ENCODE results near the gene SOWAHD.

Gene SOWAHD

GRCh38 chrX:119753639-119754257 is 4.6 kb upstream of the SOWAHD start:
- no peak overlapping the region for H2AK5ac ChIP-seq (ENCODE audit: low read length, severe bottlenecking)
- H3K27me3 ChIP-seq (ENCODE audit: control insufficient read depth in 1 of 2, insufficient read depth in 1 of 2, low read length in 2 of 2) = peaks cover 0 to 20% of the 10 kb centered on the region in 2 experiments
- no peak overlapping the region for H4K8ac ChIP-seq (ENCODE audit: low read length)
- no peak overlapping the region for H3K4me2 ChIP-seq (ENCODE audit: low read length, poor library complexity, severe bottlenecking)
- H3K79me1 ChIP-seq (replicated peaks; ENCODE audit: low read length, poor library complexity, severe bottlenecking) = no peaks in the 10 kb centered on the region
- H3K4me1 ChIP-seq (ENCODE audit: control insufficient read depth, insufficient read depth, low read depth, low read length) = peaks cover 3% of the 10 kb centered on the region
- H3K27ac ChIP-seq (ENCODE audit: low read length, poor library complexity, severe bottlenecking) = no peak overlapping the region
- no peak overlapping the region for H2AFZ ChIP-seq (ENCODE audit: low read depth, low read length)
- H2BK5ac ChIP-seq (ENCODE audit: low read depth, low read length, poor library complexity, severe bottlenecking) = no peak overlapping the region
- H2BK120ac ChIP-seq (ENCODE audit: low read depth, low read length) = no peak overlapping the region
- peak; percentile 50 for DNase-seq
- H3K9ac ChIP-seq (ENCODE audit: low read length) = no peak overlapping the region
- no peak overlapping the region for H3K18ac ChIP-seq (ENCODE audit: low read depth in 1 of 2, low read length in 2 of 2)
- H3K4me3 ChIP-seq (ENCODE audit: insufficient read depth in 1 of 2, low read depth in 1 of 2, low read length in 2 of 2) = no peak overlapping the region
- no peaks in the 10 kb centered on the region for H3K9me3 ChIP-seq (ENCODE audit: control insufficient read depth, low read length)
- H2BK15ac ChIP-seq (ENCODE audit: low read depth, poor library complexity, severe bottlenecking) = no peak overlapping the region
- 86% methylated on average over 4 of the region's 8 CpGs for WGBS
- H4K91ac ChIP-seq (ENCODE audit: low read length) = no peak overlapping the region
- no peak overlapping the region for H3K14ac ChIP-seq (ENCODE audit: low read length in 2 of 2)
- H3K23ac ChIP-seq (ENCODE audit: low read length in 2 of 2) = no peak overlapping the region
- no peaks in the 10 kb centered on the region for H3K36me3 ChIP-seq (ENCODE audit: control insufficient read depth in 1 of 2, insufficient read depth in 2 of 2, low read depth in 1 of 2, low read length in 2 of 2)
- H3K4ac ChIP-seq (ENCODE audit: low read depth in 1 of 2, low read length in 2 of 2) = no peak overlapping the region
- no peak overlapping the region for H2BK12ac ChIP-seq (ENCODE audit: low read length in 2 of 2)

GRCh38 chrX:119755981-119756533 is 2.3 kb upstream of the SOWAHD start:
- Histone ChIP-seq H3K23ac (ENCODE audit: low read length in 2 of 2) (no peak overlapping the region), H4K8ac (ENCODE audit: low read length) (no peak overlapping the region), H2BK12ac (ENCODE audit: low read length in 2 of 2) (no peak overlapping the region), H3K4ac (ENCODE audit: low read depth in 1 of 2, low read length in 2 of 2) (no peak overlapping the region), H3K9ac (ENCODE audit: low read length) (no peak overlapping the region), H3K14ac (ENCODE audit: low read length in 2 of 2) (no peak overlapping the region), H2AK5ac (ENCODE audit: low read length, severe bottlenecking) (no peak overlapping the region), H4K91ac (ENCODE audit: low read length) (no peak overlapping the region), H3K27ac (ENCODE audit: low read length, poor library complexity, severe bottlenecking) (no peak overlapping the region), H2BK15ac (ENCODE audit: low read depth, poor library complexity, severe bottlenecking) (no peak overlapping the region), H2BK5ac (ENCODE audit: low read depth, low read length, poor library complexity, severe bottlenecking) (no peak overlapping the region), H3K36me3 (ENCODE audit: control insufficient read depth in 1 of 2, insufficient read depth in 2 of 2, low read depth in 1 of 2, low read length in 2 of 2) (no peaks in the 10 kb centered on the region), H3K4me2 (ENCODE audit: low read length, poor library complexity, severe bottlenecking) (no peak overlapping the region), H3K4me1 (ENCODE audit: control insufficient read depth, insufficient read depth, low read depth, low read length) (peaks cover 13% of the 10 kb centered on the region), H2BK120ac (ENCODE audit: low read depth, low read length) (no peak overlapping the region), H3K4me3 (ENCODE audit: insufficient read depth in 1 of 2, low read depth in 1 of 2, low read length in 2 of 2) (no peak overlapping the region), H3K18ac (ENCODE audit: low read depth in 1 of 2, low read length in 2 of 2) (peak overlapping the region in 1 of 2 experiments; percentile 21), H3K27me3 (ENCODE audit: control insufficient read depth in 1 of 2, insufficient read depth in 1 of 2, low read length in 2 of 2) (peaks cover 0 to 34% of the 10 kb centered on the region in 2 experiments), H3K79me1 (replicated peaks; ENCODE audit: low read length, poor library complexity, severe bottlenecking) (no peaks in the 10 kb centered on the region), H2AFZ (ENCODE audit: low read depth, low read length) (no peak overlapping the region), H3K9me3 (ENCODE audit: control insufficient read depth, low read length) (no peaks in the 10 kb centered on the region)
- peak; percentile 80 for DNase-seq
- WGBS = 16% methylated on average over 5 of the region's 7 CpGs

- no peak overlapping the region for H3K14ac ChIP-seq (ENCODE audit: low read length in 2 of 2)
- H2BK120ac ChIP-seq (ENCODE audit: low read depth, low read length) = no peak overlapping the region
- H3K23ac ChIP-seq (ENCODE audit: low read length in 2 of 2) = no peak overlapping the region
- H3K79me1 ChIP-seq (replicated peaks; ENCODE audit: low read length, poor library complexity, severe bottlenecking) = no peaks in the 10 kb centered on the region
- whole genome bisulfite sequencing = 78% methylated on average over 8 of the region's 10 CpGs
- peaks cover 13% of the 10 kb centered on the region for H3K4me1 ChIP-seq (ENCODE audit: control insufficient read depth, insufficient read depth, low read depth, low read length)
- H3K4me3 ChIP-seq (ENCODE audit: insufficient read depth in 1 of 2, low read depth in 1 of 2, low read length in 2 of 2) = no peak overlapping the region
- no peak overlapping the region for H3K9ac ChIP-seq (ENCODE audit: low read length)
- no peak overlapping the region for H2AFZ ChIP-seq (ENCODE audit: low read depth, low read length)
- no peak overlapping the region for H2AK5ac ChIP-seq (ENCODE audit: low read length, severe bottlenecking)
- no peak overlapping the region for H2BK5ac ChIP-seq (ENCODE audit: low read depth, low read length, poor library complexity, severe bottlenecking)
- peaks cover 0 to 34% of the 10 kb centered on the region in 2 experiments for H3K27me3 ChIP-seq (ENCODE audit: control insufficient read depth in 1 of 2, insufficient read depth in 1 of 2, low read length in 2 of 2)
- no peaks in the 10 kb centered on the region for H3K9me3 ChIP-seq (ENCODE audit: control insufficient read depth, low read length)
- H4K8ac ChIP-seq (ENCODE audit: low read length) = no peak overlapping the region
- no peaks in the 10 kb centered on the region for H3K36me3 ChIP-seq (ENCODE audit: control insufficient read depth in 1 of 2, insufficient read depth in 2 of 2, low read depth in 1 of 2, low read length in 2 of 2)
- no peak overlapping the region for H3K4me2 ChIP-seq (ENCODE audit: low read length, poor library complexity, severe bottlenecking)
- peak overlapping the region in 1 of 2 experiments; percentile 70 for H3K18ac ChIP-seq (ENCODE audit: low read depth in 1 of 2, low read length in 2 of 2)
- DNase-seq = no peak
- no peak overlapping the region for H3K4ac ChIP-seq (ENCODE audit: low read depth in 1 of 2, low read length in 2 of 2)
- H4K91ac ChIP-seq (ENCODE audit: low read length) = no peak overlapping the region
- no peak overlapping the region for H2BK15ac ChIP-seq (ENCODE audit: low read depth, poor library complexity, severe bottlenecking)
- peak overlapping the region in 1 of 2 experiments; percentile 54 for H2BK12ac ChIP-seq (ENCODE audit: low read length in 2 of 2)
- H3K27ac ChIP-seq (ENCODE audit: low read length, poor library complexity, severe bottlenecking) = no peak overlapping the region
Observed at GRCh38 chrX:119756926-119757635, 1.3 kb upstream of the SOWAHD start.

GRCh38 chrX:119757646-119757978 is 776 bp upstream of the SOWAHD start:
- no peak for DNase-seq
- Histone ChIP-seq H3K4ac (ENCODE audit: low read depth in 1 of 2, low read length in 2 of 2) (peak overlapping the region in 1 of 2 experiments; percentile 51), H4K91ac (ENCODE audit: low read length) (no peak overlapping the region), H2BK15ac (ENCODE audit: low read depth, poor library complexity, severe bottlenecking) (no peak overlapping the region), H3K9me3 (ENCODE audit: control insufficient read depth, low read length) (no peaks in the 10 kb centered on the region), H3K36me3 (ENCODE audit: control insufficient read depth in 1 of 2, insufficient read depth in 2 of 2, low read depth in 1 of 2, low read length in 2 of 2) (no peaks in the 10 kb centered on the region), H2BK120ac (ENCODE audit: low read depth, low read length) (no peak overlapping the region), H2BK12ac (ENCODE audit: low read length in 2 of 2) (no peak overlapping the region), H4K8ac (ENCODE audit: low read length) (no peak overlapping the region), H2AK5ac (ENCODE audit: low read length, severe bottlenecking) (no peak overlapping the region), H3K18ac (ENCODE audit: low read depth in 1 of 2, low read length in 2 of 2) (peak overlapping the region in 1 of 2 experiments; percentile 57), H3K14ac (ENCODE audit: low read length in 2 of 2) (no peak overlapping the region), H2AFZ (ENCODE audit: low read depth, low read length) (no peak overlapping the region), H3K27me3 (ENCODE audit: control insufficient read depth in 1 of 2, insufficient read depth in 1 of 2, low read length in 2 of 2) (peaks cover 0 to 34% of the 10 kb centered on the region in 2 experiments), H3K23ac (ENCODE audit: low read length in 2 of 2) (no peak overlapping the region), H3K79me1 (replicated peaks; ENCODE audit: low read length, poor library complexity, severe bottlenecking) (no peaks in the 10 kb centered on the region), H3K4me1 (ENCODE audit: control insufficient read depth, insufficient read depth, low read depth, low read length) (peaks cover 13% of the 10 kb centered on the region), H3K27ac (ENCODE audit: low read length, poor library complexity, severe bottlenecking) (no peak overlapping the region), H2BK5ac (ENCODE audit: low read depth, low read length, poor library complexity, severe bottlenecking) (no peak overlapping the region), H3K9ac (ENCODE audit: low read length) (no peak overlapping the region), H3K4me2 (ENCODE audit: low read length, poor library complexity, severe bottlenecking) (peak overlapping the region; percentile 80), H3K4me3 (ENCODE audit: insufficient read depth in 1 of 2, low read depth in 1 of 2, low read length in 2 of 2) (peak overlapping the region; percentile 59 to 62)
- 32% methylated on average over 11 of the region's 12 CpGs for WGBS

All from mesenchymal stem cell (in vitro differentiated cells and primary cell).